Measurements from ENCODE around the gene NUDT21. TPM values are rescaled to one million over a fixed set of nuclear protein-coding genes. Genes with fewer than 3 reads are reported as not detected.

Gene NUDT21
- total RNA-seq, result 26.3 and 56.8 TPM in 2 replicates

DNA sequence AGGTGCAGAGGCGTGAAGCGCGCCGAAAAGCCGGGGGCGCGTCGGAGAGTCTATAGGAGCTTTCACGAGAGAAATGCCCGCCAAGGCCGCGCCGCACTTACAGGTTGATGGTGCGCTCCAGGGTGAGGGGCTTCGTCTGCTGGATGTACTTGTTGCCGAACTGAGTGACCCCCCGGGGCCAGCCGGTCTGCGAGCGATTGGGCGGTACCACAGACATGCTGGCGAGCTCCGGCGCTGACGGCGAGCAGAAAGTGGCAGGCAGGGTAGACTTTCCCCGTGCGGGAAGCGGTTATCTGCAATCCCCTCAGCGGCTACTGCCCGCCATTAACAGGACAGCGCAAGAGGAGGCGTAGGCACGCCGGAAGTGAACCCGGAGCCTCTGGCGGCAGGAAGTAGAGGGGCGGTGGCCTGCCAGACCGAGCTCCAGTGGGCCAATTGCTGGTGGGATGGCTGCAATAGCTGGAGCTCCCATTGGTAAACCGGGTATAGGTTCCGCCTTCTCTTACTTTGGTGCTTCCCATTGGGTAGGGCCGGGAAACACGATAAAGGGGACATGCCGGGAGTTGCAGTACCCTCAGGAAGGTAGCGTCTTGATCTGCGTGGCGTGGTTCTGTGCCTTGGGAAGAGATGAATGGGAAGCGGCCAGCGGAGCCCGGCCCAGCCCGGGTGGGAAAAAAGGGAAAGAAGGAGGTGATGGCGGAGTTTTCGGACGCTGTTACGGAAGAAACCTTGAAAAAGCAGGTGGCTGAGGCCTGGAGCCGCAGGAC lies at the start of gene NUDT21, which contains the start of gene OGFOD1:
TSS of gene NUDT21 (minus strand) at position 347 of the 767 bp plus-strand sequence. CDS start at position 217, 130 bp downstream.
TSS of gene OGFOD1 (plus strand) at position 569 of the 767 bp plus-strand sequence. CDS start at position 628, 59 bp downstream.

DNA sequence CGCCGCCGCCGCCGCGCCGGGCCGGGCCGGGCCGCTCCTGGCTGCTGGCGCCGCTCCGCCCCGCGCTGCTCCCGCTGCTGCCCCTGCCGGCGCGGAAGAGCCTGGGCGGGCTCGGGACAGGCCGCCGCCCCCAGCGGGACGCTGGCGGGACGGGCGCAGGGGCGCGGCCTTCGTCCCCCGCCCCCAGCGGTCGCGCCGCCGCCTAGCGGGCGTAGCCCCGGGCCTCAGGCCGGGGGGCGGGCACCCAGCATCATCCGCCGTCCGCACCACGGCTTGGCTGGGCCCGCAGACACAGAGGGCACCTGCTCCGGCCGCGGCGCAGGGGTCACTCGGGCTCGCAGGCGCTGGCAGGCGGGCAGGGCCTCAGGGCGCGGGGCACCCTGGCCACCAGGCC lies 25.7 kb downstream of the NUDT21 start, which contains the start of gene AMFR:
TSS of gene AMFR (minus strand) at position 107 of the 394 bp plus-strand sequence. CDS start 218 bp downstream, outside the sequence.

Other genes with a start within 250 kb of the NUDT21 start
- gene AMFR, start 25.8 kb downstream of the NUDT21 start, total RNA-seq, result 110 and 122 TPM in 2 replicates
- 19.8 and 38.9 TPM in 2 replicates for gene OGFOD1, start 222 bp upstream of the NUDT21 start, total RNA-seq
- gene BBS2, start 68.7 kb upstream of the NUDT21 start, total RNA-seq, result 32.9 and 64.7 TPM in 2 replicates
- not detected in 2 replicates for gene MT4, start 113.7 kb upstream of the NUDT21 start, total RNA-seq
- gene MT3, start 138.2 kb upstream of the NUDT21 start, total RNA-seq, result not detected in 2 replicates
- gene MT2A, start 157.3 kb upstream of the NUDT21 start, total RNA-seq, result 54.8 and 134 TPM in 2 replicates
- gene MT1E, start 174.4 kb upstream of the NUDT21 start, total RNA-seq, result 113 and 154 TPM in 2 replicates
- gene MT1M, start 181.3 kb upstream of the NUDT21 start, total RNA-seq, result 0.82 TPM in 1 of 2 replicates, not detected in the other
- 7.5 TPM in 1 of 2 replicates, not detected in the other for gene MT1A, start 187.3 kb upstream of the NUDT21 start, total RNA-seq
- not detected in 2 replicates for gene MT1B, start 200.6 kb upstream of the NUDT21 start, total RNA-seq
- 2.0 TPM in 1 of 2 replicates, not detected in the other for gene MT1F, start 206.6 kb upstream of the NUDT21 start, total RNA-seq
- gene MT1G, start 216.7 kb upstream of the NUDT21 start, total RNA-seq, result 0.70 and 7.8 TPM in 2 replicates
- not detected in 2 replicates for gene MT1H, start 218.5 kb upstream of the NUDT21 start, total RNA-seq
- gene MT1X, start 231.1 kb upstream of the NUDT21 start, total RNA-seq, result 87.8 and 526 TPM in 2 replicates

Measured in pericardium fibroblast (primary cell).